Stimulated activated naive CD4-positive, alpha-beta T cell treated with Interleukin-2 at 50 U/mL for 16 hours (primary cell): Measurements from ENCODE around the gene IL17D.
"Not testable (repeated sequence)": the region's sequence is repeated elsewhere in the genome, so short reads cannot be mapped to it uniquely, and the experiment has no call there.

Source experiments
- DNase-seq: peaks from one replicate; lab custom pipeline; 2025; lab: John Stamatoyannopoulos, UW

Gene IL17D

GRCh38 chr13:20719783-20720182 lies 16.3 kb downstream of the IL17D start:
- no peak for DNase-seq

GRCh38 chr13:20720499-20720898 lies 17.0 kb downstream of the IL17D start:
- no peak for DNase-seq

DNA sequence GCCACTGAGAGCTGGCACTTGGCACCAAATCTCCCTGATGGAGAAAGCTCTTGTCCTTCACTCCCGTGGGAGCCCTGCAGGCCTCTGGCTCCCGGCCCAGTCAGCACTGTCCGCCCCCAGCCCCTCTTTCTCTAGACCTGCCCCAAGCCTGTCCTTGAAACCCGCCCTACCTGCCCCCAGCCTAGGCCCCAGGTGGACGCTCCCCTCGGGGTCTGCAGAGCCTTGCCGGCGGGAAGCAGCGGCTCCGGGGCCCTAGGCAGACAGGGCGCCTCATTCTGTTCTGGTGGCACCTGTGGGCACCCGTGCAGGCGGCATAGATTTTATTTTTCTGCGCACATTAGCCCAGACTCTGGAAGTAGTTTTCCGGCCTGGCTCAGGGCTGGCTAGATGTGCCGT lies 17.6 kb downstream of the IL17D start:
- no peak for DNase-seq

DNA sequence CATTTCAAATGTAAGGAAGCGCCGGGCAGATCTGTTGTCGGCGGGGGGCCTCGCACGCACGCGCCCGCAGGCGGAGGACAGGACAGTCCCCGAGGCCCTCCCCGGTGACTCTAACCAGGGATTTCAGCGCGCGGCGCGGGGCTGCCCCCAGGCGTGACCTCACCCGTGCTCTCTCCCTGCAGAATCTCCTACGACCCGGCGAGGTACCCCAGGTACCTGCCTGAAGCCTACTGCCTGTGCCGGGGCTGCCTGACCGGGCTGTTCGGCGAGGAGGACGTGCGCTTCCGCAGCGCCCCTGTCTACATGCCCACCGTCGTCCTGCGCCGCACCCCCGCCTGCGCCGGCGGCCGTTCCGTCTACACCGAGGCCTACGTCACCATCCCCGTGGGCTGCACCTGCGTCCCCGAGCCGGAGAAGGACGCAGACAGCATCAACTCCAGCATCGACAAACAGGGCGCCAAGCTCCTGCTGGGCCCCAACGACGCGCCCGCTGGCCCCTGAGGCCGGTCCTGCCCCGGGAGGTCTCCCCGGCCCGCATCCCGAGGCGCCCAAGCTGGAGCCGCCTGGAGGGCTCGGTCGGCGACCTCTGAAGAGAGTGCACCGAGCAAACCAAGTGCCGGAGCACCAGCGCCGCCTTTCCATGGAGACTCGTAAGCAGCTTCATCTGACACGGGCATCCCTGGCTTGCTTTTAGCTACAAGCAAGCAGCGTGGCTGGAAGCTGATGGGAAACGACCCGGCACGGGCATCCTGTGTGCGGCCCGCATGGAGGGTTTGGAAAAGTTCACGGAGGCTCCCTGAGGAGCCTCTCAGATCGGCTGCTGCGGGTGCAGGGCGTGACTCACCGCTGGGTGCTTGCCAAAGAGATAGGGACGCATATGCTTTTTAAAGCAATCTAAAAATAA lies 18.2 kb downstream of the IL17D start:
- no peak for DNase-seq

DNA sequence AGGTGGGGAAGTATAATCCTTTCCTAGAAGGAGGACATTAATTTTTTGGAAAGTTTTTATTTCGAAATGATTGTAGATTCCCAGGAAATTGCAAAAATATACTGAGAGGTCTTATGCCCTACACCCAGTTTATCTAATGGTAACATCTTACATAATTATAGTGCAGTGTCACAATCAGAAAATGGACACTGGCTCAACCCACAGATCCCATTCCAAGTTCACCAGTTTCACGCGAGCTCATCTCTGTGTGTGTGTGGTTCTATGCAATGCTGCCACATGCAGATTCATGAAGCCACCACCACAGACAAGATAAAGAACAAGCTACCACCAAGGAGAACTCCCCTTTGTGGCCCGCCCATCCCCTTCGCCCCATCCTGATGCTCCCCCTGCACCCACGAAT lies 24.4 kb downstream of the IL17D start:
- DNase-seq, result no peak

- DNase-seq, result no peak
These were observed 25.2 kb downstream of the IL17D start for GRCh38 chr13:20728579-20729311.

GRCh38 chr13:20729633-20730585 lies 26.4 kb downstream of the IL17D start:
- DNase-seq, result no peak

- DNase-seq, result no peak
These were observed 35.1 kb downstream of the IL17D start for GRCh38 chr13:20738616-20739015.

GRCh38 chr13:20740021-20740420 lies 36.5 kb downstream of the IL17D start:
- no peak for DNase-seq

DNA sequence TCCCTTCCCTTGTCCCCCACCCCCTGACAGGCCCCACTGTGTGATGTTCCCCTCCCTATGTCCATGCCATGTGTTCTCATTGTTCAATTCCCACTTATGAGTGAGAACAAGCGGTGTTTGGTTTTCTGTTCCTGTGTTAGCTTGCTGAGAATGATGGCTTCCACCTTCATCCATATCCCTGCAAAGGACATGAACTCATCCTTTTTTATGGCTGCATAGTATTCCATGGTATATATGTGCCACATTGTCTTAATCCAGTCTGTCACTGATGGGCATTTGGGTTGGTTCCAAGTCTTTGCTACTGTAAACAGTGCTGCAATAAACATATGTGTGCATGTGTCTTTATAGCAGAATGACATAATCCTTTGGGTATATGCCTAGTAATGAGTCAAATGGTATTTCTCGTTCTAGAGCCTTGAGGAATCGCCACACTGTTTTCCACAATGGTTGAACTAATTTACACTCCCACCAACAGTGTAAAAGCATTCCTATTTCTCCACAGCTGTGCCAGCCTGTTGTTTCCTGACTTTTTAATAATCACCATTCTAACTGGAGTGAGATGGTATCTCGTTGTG lies 40.4 kb downstream of the IL17D start:
- DNase-seq, result not testable (repeated sequence)

- no peak for DNase-seq
These were observed 45.9 kb downstream of the IL17D start for GRCh38 chr13:20749377-20749776.

DNA sequence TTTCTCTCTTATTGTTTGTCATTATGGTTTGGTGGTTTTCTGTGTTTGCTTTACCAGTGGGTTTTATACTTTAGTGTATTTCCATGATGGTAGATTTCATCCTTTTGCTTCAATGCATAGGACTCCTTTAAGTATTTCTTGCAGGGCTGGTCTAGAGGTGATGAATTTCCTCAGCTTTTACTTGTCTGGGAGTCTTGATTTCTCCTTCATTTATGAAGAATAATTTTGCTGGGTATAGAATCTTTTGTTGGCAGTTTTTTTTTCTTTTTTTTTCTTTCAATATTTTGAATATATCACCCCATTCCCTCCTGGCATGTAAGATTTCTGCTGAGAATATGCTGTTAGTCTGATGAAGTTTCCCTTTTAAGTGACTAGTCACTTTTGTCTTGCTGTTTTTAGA lies 50.5 kb downstream of the IL17D start:
- no peak for DNase-seq

- no peak for DNase-seq
These were observed 57.4 kb downstream of the IL17D start for GRCh38 chr13:20760872-20761271.

DNA sequence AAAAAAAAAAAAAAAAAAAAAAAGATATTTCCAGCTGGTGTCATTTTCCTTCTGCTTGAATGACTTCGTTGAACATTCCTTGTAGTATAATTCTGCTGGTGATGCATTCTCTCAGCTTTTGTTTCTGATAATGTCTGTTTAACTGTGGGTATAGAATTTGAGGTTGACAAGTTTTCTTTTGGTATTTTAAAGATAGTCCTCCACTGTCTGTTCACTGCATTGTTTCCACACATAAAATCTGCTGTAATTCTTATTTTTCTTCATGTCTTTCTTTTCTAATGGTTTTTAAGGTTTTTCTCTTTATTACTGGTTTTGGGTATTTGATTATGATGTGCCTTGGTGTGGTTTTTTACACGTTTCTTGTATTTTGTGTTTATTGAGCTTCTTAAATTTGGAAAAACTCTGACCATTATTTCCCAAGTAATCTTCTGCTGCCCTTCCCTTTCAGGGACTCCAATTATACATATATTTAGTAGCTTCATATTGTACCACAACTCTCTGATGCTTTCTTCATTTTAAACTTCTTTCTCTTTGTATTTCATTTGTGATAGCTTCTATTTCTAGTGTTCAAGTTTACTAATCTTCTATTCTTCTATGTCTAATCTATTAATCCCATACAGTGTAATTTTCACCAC lies 63.9 kb downstream of the IL17D start:
- DNase-seq, result no peak

- DNase-seq, result no peak
These were observed 65.6 kb downstream of the IL17D start for GRCh38 chr13:20769091-20769490.

- no peak for DNase-seq
These were observed 66.3 kb downstream of the IL17D start for GRCh38 chr13:20769834-20770233.
